Cardiac muscle cell (in vitro differentiated cells and primary cell): ENCODE results near the gene PID1. TPM values are rescaled to one million over a fixed set of nuclear protein-coding genes. Genes with fewer than 3 reads are reported as not detected.

Source experiments
- DNase-seq, 2 donors: peaks; one replicate each; pipeline versions ENCODE4 v3.0.0 to v3.0.0-alpha.2; 2010 to 2017; ENCODE audit warnings: low read depth in 1 of 2, low spot score in 1 of 2
- H3K27ac ChIP-seq: fragments of 200-600 bp; sonication (generic); 2 replicates; pipeline ENCODE4 v1.5.1; 2016
- H3K27me3 ChIP-seq: fragments of 200-600 bp; sonication (generic); 2 replicates; pipeline ENCODE4 v1.6.0; 2016; ENCODE audit warnings: control low read depth
- H3K36me3 ChIP-seq: fragments of 200-600 bp; sonication (generic); 2 replicates; pipeline ENCODE4 v1.5.1; 2016; ENCODE audit warnings: control low read depth
- H3K4me1 ChIP-seq: fragments of 200-600 bp; sonication (generic); 2 replicates; pipeline ENCODE4 v1.8.1; 2017; ENCODE audit warnings: low read depth, mild to moderate bottlenecking, mixed run types
- H3K4me3 ChIP-seq: fragments of 200-600 bp; sonication (generic); 2 replicates; pipeline ENCODE4 v1.5.1; 2016; ENCODE audit warnings: mild to moderate bottlenecking
- H3K9me3 ChIP-seq: fragments of 200-600 bp; sonication (generic); 2 replicates; pipeline ENCODE4 v1.5.1; 2017; ENCODE audit warnings: low read depth, mild to moderate bottlenecking, control low read depth
- CTCF ChIP-seq: IDR thresholded peaks from 2 replicates; pipeline ENCODE4 v1.5.1; 2012; ENCODE audit warnings: low read depth, mild to moderate bottlenecking, low read length
- polyA plus RNA-seq: library from polyadenylated mRNA; unstranded; fragments of >200 nt; fragmentation: Nextera tagmentation; extraction: Ambion mirVana; gene quantifications from 2 replicates; pipeline ENCODE4 v1.2.1, GENCODE V29; 2016
- total RNA-seq: library from RNA; depleted of rRNA; stranded (reverse); fragments of >200 nt; gene quantifications from 2 replicates; pipeline ENCODE4 v1.2.3, GENCODE V29; 2016

The PID1 gene
- total and polyA plus RNA-seq, 2 experiments from 2014 or later, result 0.42 to 0.43 TPM

- H3K9me3 ChIP-seq, result no peaks in the 10 kb centered on the region
- DNase-seq, result no peak
- no peak overlapping the region for H3K27ac ChIP-seq
- H3K27me3 ChIP-seq, result no peaks in the 10 kb centered on the region
- H3K4me1 ChIP-seq, result no peaks in the 10 kb centered on the region
- no peak for TF ChIP-seq CTCF
- H3K4me3 ChIP-seq, result no peak overlapping the region
- H3K36me3 ChIP-seq, result no peaks in the 10 kb centered on the region
These were observed 245.4 kb downstream of the PID1 start for GRCh38 chr2:229025653-229026052.

GRCh38 chr2:229022652-229023051 lies 248.4 kb downstream of the PID1 start:
- no peaks in the 10 kb centered on the region for H3K4me1 ChIP-seq
- no peaks in the 10 kb centered on the region for H3K9me3 ChIP-seq
- no peak overlapping the region for H3K4me3 ChIP-seq
- H3K27ac ChIP-seq, result no peak overlapping the region
- TF ChIP-seq CTCF, result no peak
- H3K27me3 ChIP-seq, result no peaks in the 10 kb centered on the region
- no peaks in the 10 kb centered on the region for H3K36me3 ChIP-seq
- DNase-seq, result no peak

GRCh38 chr2:229022071-229022470 lies 249.0 kb downstream of the PID1 start:
- Histone ChIP-seq H3K36me3 (no peaks in the 10 kb centered on the region), H3K27ac (no peak overlapping the region), H3K4me3 (no peak overlapping the region), H3K9me3 (no peaks in the 10 kb centered on the region), H3K4me1 (no peaks in the 10 kb centered on the region), H3K27me3 (no peaks in the 10 kb centered on the region)
- no peak for TF ChIP-seq CTCF
- no peak for DNase-seq

- Histone ChIP-seq H3K4me1 (no peaks in the 10 kb centered on the region), H3K36me3 (no peaks in the 10 kb centered on the region), H3K4me3 (no peak overlapping the region), H3K9me3 (no peaks in the 10 kb centered on the region), H3K27ac (no peak overlapping the region), H3K27me3 (no peaks in the 10 kb centered on the region)
- no peak for DNase-seq
- TF ChIP-seq CTCF, result no peak
These were observed 261.3 kb downstream of the PID1 start for GRCh38 chr2:229009816-229010215.

GRCh38 chr2:229003256-229003655 lies 267.8 kb downstream of the PID1 start:
- Histone ChIP-seq H3K27me3 (no peaks in the 10 kb centered on the region), H3K36me3 (no peaks in the 10 kb centered on the region), H3K9me3 (no peaks in the 10 kb centered on the region), H3K4me1 (no peaks in the 10 kb centered on the region), H3K27ac (no peak overlapping the region), H3K4me3 (no peak overlapping the region)
- no peak for TF ChIP-seq CTCF
- DNase-seq, result peak in 1 of 2 donors; percentile 56

GRCh38 chr2:229001196-229001595 lies 269.9 kb downstream of the PID1 start:
- TF ChIP-seq CTCF, result no peak
- H3K4me1 ChIP-seq, result no peaks in the 10 kb centered on the region
- no peak for DNase-seq
- no peaks in the 10 kb centered on the region for H3K36me3 ChIP-seq
- H3K9me3 ChIP-seq, result no peaks in the 10 kb centered on the region
- H3K27ac ChIP-seq, result no peak overlapping the region
- no peak overlapping the region for H3K4me3 ChIP-seq
- no peaks in the 10 kb centered on the region for H3K27me3 ChIP-seq
